Uterus (tissue), 4 donors: ENCODE measurements around the gene IP6K1. TPM values are rescaled to one million over a fixed set of nuclear protein-coding genes. Genes with fewer than 3 reads are reported as not detected.
"Not testable (repeated sequence)": the region's sequence is repeated elsewhere in the genome, so short reads cannot be mapped to it uniquely, and the experiment has no call there.

Experiments used
- DNase-seq, 2 donors: peaks; one replicate each; pipeline ENCODE4 v3.0.0-alpha.2; 2019 to 2020
- H3K27ac ChIP-seq, 2 donors: fragments of 200-600 bp; sonication (generic); 1 replicate in 1 of 2; 2 replicates in 1 of 2; pipeline ENCODE4 v1.5.1; 2016 to 2018
- H3K27me3 ChIP-seq, 2 donors: fragments of 200-600 bp; sonication (generic); one replicate each; pipeline ENCODE4 v1.5.1; 2018 to 2019; ENCODE audit warnings: control low read depth in 1 of 2
- H3K36me3 ChIP-seq, 2 donors: fragments of 200-600 bp; sonication (generic); one replicate each; pipeline ENCODE4 v1.5.1; 2019; ENCODE audit warnings: control low read depth in 1 of 2
- H3K4me1 ChIP-seq, 2 donors: fragments of 200-600 bp; sonication (generic); one replicate each; pipeline ENCODE4 v1.5.1; 2018 to 2019; ENCODE audit warnings: control low read depth in 1 of 2
- H3K4me3 ChIP-seq, 2 donors: fragments of 200-600 bp; sonication (generic); 1 replicate in 1 of 2; 2 replicates in 1 of 2; pipeline ENCODE4 v1.5.1; 2018 to 2019; ENCODE audit warnings: mild to moderate bottlenecking in 1 of 2
- H3K9me3 ChIP-seq, 2 donors: fragments of 200-600 bp; sonication (generic); one replicate each; pipeline ENCODE4 v1.5.1; 2019; ENCODE audit warnings: control low read depth in 1 of 2
- POLR2A ChIP-seq, 2 donors: fragments of 450-650 bp; IDR thresholded peaks; one replicate each; pipeline ENCODE4 v1.6.1; 2016; ENCODE audit warnings: antibody characterized with exemption in 2 of 2, mild to moderate bottlenecking in 1 of 2, moderate library complexity in 1 of 2
- intact Hi-C: fragments of 100-400 bp; cut with DNase I; formaldehyde crosslinking; loops from one replicate; pipeline ENCODE4 v1.15.1; 2023; ENCODE audit warnings: low total_unique reads
- total RNA-seq, 4 donors: library from RNA; depleted of rRNA in 3 of 4; stranded (reverse); fragments of >200 nt in 3 of 4; gene quantifications; one replicate each; pipeline versions ENCODE4 v1.1.0 to v1.2.4, GENCODE V29; 2014 to 2023
- TF ChIP-seq, protein P1 (sequence below), 4 experiments: fragments of 200-600 bp in 2 of 4; fragments of 450-650 bp in 2 of 4; sonication (generic) in 2 of 4; IDR thresholded peaks; one replicate each; pipeline ENCODE4 v1.5.1; 2016 to 2019; ENCODE audit warnings: antibody characterized with exemption in 4 of 4, mild to moderate bottlenecking in 2 of 4, moderate library complexity in 1 of 4
- donor health status: DM: yes; HTN: yes; CAD: no.

Gene IP6K1
- 10 to 100 TPM; 41.8 to 58.4 (median 50.9) TPM for total RNA-seq

GRCh38 chr3:49786357-49787181 lies at the start of gene IP6K1:
Gene IP6K1, minus strand, starts transcription at chr3:49786542. Its CDS starts 38,502 bp downstream, at chr3:49748040.
- H3K4me3 ChIP-seq = peak within 1 kb of the TSS; percentile 89 to 95
- intact Hi-C loops = no loop called here
- no peaks in the 10 kb centered on the region for H3K9me3 ChIP-seq
- peak; percentile 100 for DNase-seq
- H3K4me1 ChIP-seq = peaks cover 0 to 10% of the 10 kb centered on the region in 2 donors
- no peaks in the 10 kb centered on the region for H3K36me3 ChIP-seq
- H3K27ac ChIP-seq = peak within 1 kb of the TSS; percentile 98
- no peaks in the 10 kb centered on the region for H3K27me3 ChIP-seq
- TF ChIP-seq, protein P1, sequence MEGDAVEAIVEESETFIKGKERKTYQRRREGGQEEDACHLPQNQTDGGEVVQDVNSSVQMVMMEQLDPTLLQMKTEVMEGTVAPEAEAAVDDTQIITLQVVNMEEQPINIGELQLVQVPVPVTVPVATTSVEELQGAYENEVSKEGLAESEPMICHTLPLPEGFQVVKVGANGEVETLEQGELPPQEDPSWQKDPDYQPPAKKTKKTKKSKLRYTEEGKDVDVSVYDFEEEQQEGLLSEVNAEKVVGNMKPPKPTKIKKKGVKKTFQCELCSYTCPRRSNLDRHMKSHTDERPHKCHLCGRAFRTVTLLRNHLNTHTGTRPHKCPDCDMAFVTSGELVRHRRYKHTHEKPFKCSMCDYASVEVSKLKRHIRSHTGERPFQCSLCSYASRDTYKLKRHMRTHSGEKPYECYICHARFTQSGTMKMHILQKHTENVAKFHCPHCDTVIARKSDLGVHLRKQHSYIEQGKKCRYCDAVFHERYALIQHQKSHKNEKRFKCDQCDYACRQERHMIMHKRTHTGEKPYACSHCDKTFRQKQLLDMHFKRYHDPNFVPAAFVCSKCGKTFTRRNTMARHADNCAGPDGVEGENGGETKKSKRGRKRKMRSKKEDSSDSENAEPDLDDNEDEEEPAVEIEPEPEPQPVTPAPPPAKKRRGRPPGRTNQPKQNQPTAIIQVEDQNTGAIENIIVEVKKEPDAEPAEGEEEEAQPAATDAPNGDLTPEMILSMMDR (IDR thresholded peaks at IDR 0.05) = peak in 1 of 4 experiments; percentile 19
- TF ChIP-seq POLR2A (IDR thresholded peaks at IDR 0.05) = peak; percentile 75 to 88

DNA sequence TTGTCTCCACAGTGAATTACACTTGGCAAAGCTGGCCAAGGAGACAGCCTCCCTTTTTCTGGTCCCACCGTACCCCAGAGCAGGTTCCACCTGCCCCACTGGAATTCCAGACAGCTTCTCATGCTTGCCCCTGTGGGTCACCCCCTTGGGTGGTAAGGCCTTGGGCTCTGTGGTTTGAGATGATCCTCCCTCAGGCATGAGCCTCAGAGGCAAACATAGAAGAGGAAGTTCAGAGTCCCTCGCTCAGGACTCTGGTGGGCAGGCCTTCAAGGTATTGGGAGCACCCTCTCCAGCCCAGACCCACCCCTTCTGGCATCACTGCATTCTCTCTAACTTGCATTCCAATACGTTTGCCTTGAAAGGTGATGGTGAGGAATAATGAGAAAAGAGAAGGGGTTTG lies 45.0 kb upstream of the IP6K1 start:
- Histone ChIP-seq H3K4me1 (no peaks in the 10 kb centered on the region), H3K4me3 (no peak overlapping the region), H3K36me3 (no peaks in the 10 kb centered on the region), H3K9me3 (no peaks in the 10 kb centered on the region), H3K27ac (no peak overlapping the region), H3K27me3 (no peaks in the 10 kb centered on the region)
- DNase-seq = no peak
- intact Hi-C loops = loop anchor here (10.0 kb wide), 1 partner anchor 127 kb away; no protein-coding TSS in a partner anchor
- no peak for TF ChIP-seq POLR2A (IDR thresholded peaks at IDR 0.05)

DNA sequence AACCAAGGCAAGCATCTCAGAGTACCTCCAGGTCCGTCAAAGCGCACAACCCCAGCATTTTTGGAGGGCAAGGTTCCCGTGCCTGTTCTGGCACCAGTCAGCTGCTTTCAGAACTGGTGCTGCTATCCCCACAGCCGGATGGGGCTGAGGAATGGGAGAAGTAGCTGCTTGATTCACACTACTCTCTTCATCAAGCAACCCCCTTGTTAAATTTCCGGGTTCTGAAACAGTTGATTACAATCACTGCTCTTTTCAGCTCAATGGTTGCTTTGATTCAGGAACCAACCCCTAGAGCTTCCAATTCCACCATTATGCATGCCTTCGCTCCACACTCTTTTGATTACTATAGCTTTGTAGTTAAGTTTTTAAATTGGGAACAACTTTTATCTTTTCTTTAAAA lies 39.7 kb upstream of the IP6K1 start:
- H3K36me3 ChIP-seq = no peaks in the 10 kb centered on the region
- no peak for TF ChIP-seq POLR2A (IDR thresholded peaks at IDR 0.05)
- TF ChIP-seq, protein P1 (IDR thresholded peaks at IDR 0.05) = no peak
- no peak for DNase-seq
- H3K27ac ChIP-seq = no peak overlapping the region
- intact Hi-C loops = no loop called here
- no peaks in the 10 kb centered on the region for H3K9me3 ChIP-seq
- H3K27me3 ChIP-seq = no peaks in the 10 kb centered on the region
- H3K4me3 ChIP-seq = no peak overlapping the region
- no peaks in the 10 kb centered on the region for H3K4me1 ChIP-seq

GRCh38 chr3:49823131-49823530 lies 36.8 kb upstream of the IP6K1 start:
- DNase-seq, H3K27ac ChIP-seq, H3K4me1 ChIP-seq, H3K9me3 ChIP-seq, H3K36me3 ChIP-seq, intact Hi-C loops, H3K27me3 ChIP-seq, H3K4me3 ChIP-seq: not testable (repeated sequence)

GRCh38 chr3:49813497-49814174 lies 27.3 kb upstream of the IP6K1 start, which contains the start of gene UBA7:
Gene UBA7, minus strand, starts transcription at chr3:49813953. Its CDS starts 166 bp downstream, at chr3:49813787.
- H3K27ac ChIP-seq = peak within 1 kb of the TSS; percentile 79 to 88
- H3K9me3 ChIP-seq = no peaks in the 10 kb centered on the region
- peak within 1 kb of the TSS; percentile 43 to 52 for H3K4me3 ChIP-seq
- TF ChIP-seq POLR2A (IDR thresholded peaks at IDR 0.05) = no peak
- TF ChIP-seq, protein P1 (IDR thresholded peaks at IDR 0.05) = no peak
- DNase-seq = peak; percentile 65 to 66
- peaks cover 0 to 12% of the 10 kb centered on the region in 2 donors for H3K4me1 ChIP-seq
- intact Hi-C loops = no loop called here
- H3K36me3 ChIP-seq = no peaks in the 10 kb centered on the region
- H3K27me3 ChIP-seq = no peaks in the 10 kb centered on the region
